GM23338 (cell line): ENCODE data around the gene UBE2V1. TPM values are rescaled to one million over a fixed set of nuclear protein-coding genes. Genes with fewer than 3 reads are reported as not detected.

ENCODE experiments used
- ATAC-seq: fragments of 200-7000 bp; cut with Tn5 transposase; 3 replicates; pipeline ENCODE4 v1.9.1; 2020
- DNase-seq: peaks from one replicate; pipeline ENCODE4 v3.0.0-alpha.2; 2015; ENCODE audit warnings: low spot score
- H2AFZ ChIP-seq: fragments of 200-600 bp; sonication (generic); 2 replicates; pipeline ENCODE4 v1.8.0; 2016; ENCODE audit warnings: antibody characterized with exemption, mild to moderate bottlenecking, moderate library complexity
- H3F3A ChIP-seq: fragments of 200-600 bp; sonication (generic); replicated peaks from 2 replicates; pipeline ENCODE4 v1.8.0; 2017; ENCODE audit warnings: antibody characterized with exemption, mixed run types, low read depth
- H3K27ac ChIP-seq: fragments of 200-600 bp; sonication (generic); 2 replicates; pipeline ENCODE4 v1.6.1; 2016; ENCODE audit warnings: low read depth
- H3K27me3 ChIP-seq: fragments of 200-600 bp; sonication (generic); 2 replicates; pipeline ENCODE4 v1.8.0; 2016; ENCODE audit warnings: mild to moderate bottlenecking, mixed run types, moderate library complexity; ENCODE audit not compliant: insufficient read depth
- H3K36me3 ChIP-seq: fragments of 200-600 bp; sonication (generic); 2 replicates; pipeline ENCODE4 v1.8.0; 2016; ENCODE audit warnings: mild to moderate bottlenecking; ENCODE audit not compliant: insufficient read depth
- H3K4me1 ChIP-seq: fragments of 200-600 bp; sonication (generic); 2 replicates; pipeline ENCODE4 v1.8.0; 2016; ENCODE audit warnings: mild to moderate bottlenecking, moderate library complexity; ENCODE audit not compliant: insufficient read depth
- H3K4me2 ChIP-seq: fragments of 200-600 bp; sonication (generic); 2 replicates; pipeline ENCODE4 v1.7.1; 2017; ENCODE audit warnings: mixed run types
- H3K4me3 ChIP-seq: fragments of 200-600 bp; sonication (generic); 2 replicates; pipeline ENCODE4 v1.6.1; 2016; ENCODE audit warnings: mixed run types
- H3K79me2 ChIP-seq: fragments of 200-600 bp; sonication (generic); replicated peaks from 2 replicates; pipeline ENCODE4 v1.8.0; 2017; ENCODE audit warnings: mild to moderate bottlenecking; ENCODE audit not compliant: insufficient read depth
- H3K9me2 ChIP-seq: fragments of 200-600 bp; sonication (generic); 2 replicates; pipeline ENCODE4 v1.8.0; 2017; ENCODE audit not compliant: insufficient read depth
- H4K20me1 ChIP-seq: fragments of 200-600 bp; sonication (generic); replicated peaks from 2 replicates; pipeline ENCODE4 v1.8.0; 2017; ENCODE audit warnings: mild to moderate bottlenecking; ENCODE audit not compliant: insufficient read depth
- H3K27ac Mint-ChIP-seq: 2 replicates; pipeline ENCODE4 v1.8.0; 2020; ENCODE audit warnings: inconsistent platforms, mild to moderate bottlenecking, moderate library complexity, mixed read lengths
- H3K27me3 Mint-ChIP-seq: 3 replicates; pipeline ENCODE4 v1.8.0; 2022; ENCODE audit warnings: low read depth, mild to moderate bottlenecking, moderate library complexity, mixed read lengths, inconsistent platforms; ENCODE audit not compliant: insufficient read depth, poor library complexity
- H3K36me3 Mint-ChIP-seq: 3 replicates; pipeline ENCODE4 v1.8.0; 2021; ENCODE audit warnings: low read depth, mild to moderate bottlenecking, inconsistent platforms, moderate library complexity, mixed read lengths
- H3K4me1 Mint-ChIP-seq: 3 replicates; pipeline ENCODE4 v1.8.0; 2020; ENCODE audit warnings: mild to moderate bottlenecking, inconsistent platforms, mixed read lengths
- H3K4me3 Mint-ChIP-seq: 3 replicates; pipeline ENCODE4 v1.8.0; 2021; ENCODE audit warnings: moderate library complexity, mild to moderate bottlenecking, inconsistent platforms, mixed read lengths
- H3K9me3 Mint-ChIP-seq: 3 replicates; pipeline ENCODE4 v1.8.0; 2020; ENCODE audit warnings: moderate library complexity, mild to moderate bottlenecking, inconsistent platforms, mixed read lengths
- CREB1 ChIP-seq: fragments of 250-450 bp; sonication (Bioruptor Pico); IDR thresholded peaks from 2 replicates; pipeline ENCODE4 v1.5.0; 2020; ENCODE audit warnings: low read depth, mild to moderate bottlenecking, moderate library complexity
- EZH2 ChIP-seq: fragments of 200-600 bp; sonication (generic); IDR thresholded peaks from one replicate; pipeline ENCODE4 v1.8.0; 2017; ENCODE audit warnings: antibody characterized with exemption, mild to moderate bottlenecking, low read depth; ENCODE audit not compliant: unreplicated experiment
- EZH2phosphoT487 ChIP-seq: fragments of 200-600 bp; sonication (generic); IDR thresholded peaks from one replicate; pipeline ENCODE4 v1.8.1; 2018; ENCODE audit warnings: antibody characterized with exemption; ENCODE audit not compliant: unreplicated experiment
- NANOG ChIP-seq: IDR thresholded peaks from 2 replicates; pipeline ENCODE4 v1.6.1; 2016; ENCODE audit warnings: antibody characterized with exemption, borderline replicate concordance
- POLR2AphosphoS5 ChIP-seq: IDR thresholded peaks from 2 replicates; pipeline ENCODE4 v1.6.1; 2016; ENCODE audit warnings: antibody characterized with exemption, low read depth
- REST ChIP-seq: IDR thresholded peaks from one replicate; pipeline ENCODE4 v1.6.1; 2018; ENCODE audit warnings: antibody characterized with exemption; ENCODE audit not compliant: unreplicated experiment
- ZNF114 ChIP-seq: fragments of 250-450 bp; sonication (Bioruptor Pico); IDR thresholded peaks from 2 replicates; pipeline ENCODE4 v1.5.0; 2020; ENCODE audit warnings: mild to moderate bottlenecking, moderate library complexity
- ZNF331 ChIP-seq: fragments of 250-450 bp; sonication (Bioruptor Pico); IDR thresholded peaks from 2 replicates; pipeline ENCODE4 v1.5.0; 2020; ENCODE audit warnings: low read depth, mild to moderate bottlenecking, moderate library complexity
- ZNF462 ChIP-seq: fragments of 250-450 bp; sonication (Bioruptor Pico); IDR thresholded peaks from 2 replicates; pipeline ENCODE4 v1.5.0; 2020; ENCODE audit warnings: mild to moderate bottlenecking, moderate library complexity
- polyA plus RNA-seq: library from polyadenylated mRNA; unstranded; fragments of >200 nt; fragmentation: Nextera tagmentation; extraction: Ambion mirVana; gene quantifications from 2 replicates; pipeline ENCODE4 v1.2.1, GENCODE V29; 2016
- total RNA-seq: library from RNA; depleted of rRNA; stranded (reverse); fragments of >200 nt; shearing (Covaris generic); gene quantifications from 2 replicates; pipeline ENCODE4 v1.2.3, GENCODE V29; 2014

The UBE2V1 gene
- total and polyA plus RNA-seq, 2 experiments from 2014 or later = 105 to 302 TPM

DNA sequence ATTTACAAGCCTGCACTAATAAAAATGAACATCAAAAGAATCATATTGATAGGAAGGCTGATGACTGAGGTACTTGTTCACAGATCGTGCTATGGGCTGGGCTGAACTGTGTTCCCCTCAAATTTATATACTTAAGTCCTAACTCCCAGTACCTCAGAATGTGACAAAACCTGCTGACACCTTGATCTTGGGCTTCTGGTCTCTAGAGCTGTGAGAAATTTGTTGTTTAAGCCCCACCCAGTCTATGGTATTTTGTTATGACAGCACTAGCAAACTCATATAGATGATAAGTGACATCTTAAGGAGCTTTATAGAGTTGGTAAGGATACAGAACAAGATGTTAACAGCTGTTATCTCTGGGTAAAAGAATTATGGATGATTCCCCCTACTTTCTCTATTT lies 13.8 kb downstream of the UBE2V1 start:
- TF ChIP-seq ZNF114 (CRISPR knock-in tag) = no peak
- TF ChIP-seq POLR2AphosphoS5 = no peak
- no peak for TF ChIP-seq EZH2
- TF ChIP-seq CREB1 (CRISPR knock-in tag) = no peak
- TF ChIP-seq EZH2phosphoT487 = no peak
- Histone ChIP-seq H3K4me1 (peaks cover 35% of the 10 kb centered on the region), H3K36me3 (peaks cover 11% of the 10 kb centered on the region; the same call in 1 of the 2 replicates), H3K27me3 (no peaks in the 10 kb centered on the region), H3K4me3 (no peak overlapping the region; the same call in 1 of the 2 replicates), H3K27ac (peak overlapping the region; percentile 27; the same call in 1 of the 2 replicates), H2AFZ (no peak overlapping the region), H3K79me2 (peaks cover 95% of the 10 kb centered on the region), H4K20me1 (peaks cover 63% of the 10 kb centered on the region), H3F3A (peaks cover 10% of the 10 kb centered on the region; the same call in 1 of the 2 replicates), H3K9me2 (no peaks in the 10 kb centered on the region), H3K4me2 (peak overlapping the region; percentile 59)
- no peak for ATAC-seq
- Mint-ChIP-seq H3K9me3 (no peaks in the 10 kb centered on the region; the same call in 2 of the 3 replicates), H3K4me3 (peak overlapping the region; percentile 37; the same call in 2 of the 3 replicates), H3K27ac (peak overlapping the region; percentile 48; the same call in 1 of the 2 replicates), H3K27me3 (peaks cover 2% of the 10 kb centered on the region), H3K4me1 (peaks cover 38% of the 10 kb centered on the region), H3K36me3 (peaks cover 28% of the 10 kb centered on the region)
- DNase-seq = no peak

DNA sequence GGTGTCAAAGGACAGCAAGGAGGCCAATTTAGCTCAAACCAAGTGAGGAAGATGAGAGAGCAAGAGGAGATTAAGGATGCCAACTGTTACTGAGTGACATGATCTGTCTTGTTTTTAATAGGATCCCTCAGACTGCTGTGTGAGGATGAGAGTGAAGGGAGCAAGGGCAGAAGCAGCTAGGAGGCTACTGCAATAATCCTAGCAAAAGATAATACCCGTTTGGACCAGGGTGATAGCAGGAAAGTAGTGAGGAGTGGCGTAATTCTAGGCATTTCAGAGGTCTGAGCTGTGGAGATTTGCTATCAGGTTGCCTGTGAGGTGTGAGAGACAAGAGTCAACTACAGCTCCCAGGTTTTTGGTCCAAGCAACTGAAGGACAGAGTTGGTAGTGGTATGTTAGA lies 14.7 kb downstream of the UBE2V1 start:
- Mint-ChIP-seq H3K36me3 (peaks cover 32% of the 10 kb centered on the region), H3K9me3 (no peaks in the 10 kb centered on the region; the same call in 2 of the 3 replicates), H3K27me3 (peaks cover 2% of the 10 kb centered on the region), H3K4me3 (no peak overlapping the region), H3K27ac (no peak overlapping the region), H3K4me1 (peaks cover 36% of the 10 kb centered on the region)
- H3K9me2 ChIP-seq = no peaks in the 10 kb centered on the region
- peaks cover 91% of the 10 kb centered on the region for H3K79me2 ChIP-seq
- H3F3A ChIP-seq = peaks cover 13% of the 10 kb centered on the region; the same call in 1 of the 2 replicates
- no peak overlapping the region for H3K27ac ChIP-seq
- no peak overlapping the region for H3K4me3 ChIP-seq
- no peak for TF ChIP-seq REST
- TF ChIP-seq ZNF462 = no peak
- TF ChIP-seq NANOG = no peak
- no peak for TF ChIP-seq ZNF331
- TF ChIP-seq CREB1 (CRISPR knock-in tag) = no peak
- TF ChIP-seq POLR2AphosphoS5 = no peak
- TF ChIP-seq EZH2 = no peak
- TF ChIP-seq EZH2phosphoT487 = no peak
- no peak for TF ChIP-seq ZNF114 (CRISPR knock-in tag)
- H4K20me1 ChIP-seq = peaks cover 57% of the 10 kb centered on the region
- H3K4me1 ChIP-seq = peaks cover 35% of the 10 kb centered on the region
- no peak for ATAC-seq
- H3K4me2 ChIP-seq = no peak overlapping the region
- no peak for DNase-seq
- no peak overlapping the region for H2AFZ ChIP-seq
- no peaks in the 10 kb centered on the region for H3K27me3 ChIP-seq
- H3K36me3 ChIP-seq = peaks cover 11% of the 10 kb centered on the region; the same call in 1 of the 2 replicates
